ENCODE results near the gene F11R.

DNA sequence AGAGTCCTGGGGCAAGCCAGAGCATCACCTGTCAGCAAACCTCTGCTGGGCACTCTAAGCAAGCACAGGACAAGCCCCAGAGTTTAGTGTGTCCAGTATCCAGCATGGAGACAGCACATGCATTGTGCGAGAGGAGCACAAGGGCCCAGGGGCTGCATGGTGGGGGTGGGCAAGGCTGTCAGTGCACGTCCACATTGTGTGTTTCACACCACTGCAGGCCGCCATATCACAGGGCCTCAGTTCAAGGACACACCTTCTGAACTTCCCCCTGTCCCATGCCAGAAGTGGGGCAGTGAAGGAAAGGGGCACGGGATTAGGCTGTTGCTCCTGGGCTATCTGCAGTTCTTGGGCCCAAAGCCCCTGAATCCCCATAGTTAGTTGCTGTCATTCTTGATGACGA is 18.6 kb upstream of the F11R start:
- TF ChIP-seq, protein P1, sequence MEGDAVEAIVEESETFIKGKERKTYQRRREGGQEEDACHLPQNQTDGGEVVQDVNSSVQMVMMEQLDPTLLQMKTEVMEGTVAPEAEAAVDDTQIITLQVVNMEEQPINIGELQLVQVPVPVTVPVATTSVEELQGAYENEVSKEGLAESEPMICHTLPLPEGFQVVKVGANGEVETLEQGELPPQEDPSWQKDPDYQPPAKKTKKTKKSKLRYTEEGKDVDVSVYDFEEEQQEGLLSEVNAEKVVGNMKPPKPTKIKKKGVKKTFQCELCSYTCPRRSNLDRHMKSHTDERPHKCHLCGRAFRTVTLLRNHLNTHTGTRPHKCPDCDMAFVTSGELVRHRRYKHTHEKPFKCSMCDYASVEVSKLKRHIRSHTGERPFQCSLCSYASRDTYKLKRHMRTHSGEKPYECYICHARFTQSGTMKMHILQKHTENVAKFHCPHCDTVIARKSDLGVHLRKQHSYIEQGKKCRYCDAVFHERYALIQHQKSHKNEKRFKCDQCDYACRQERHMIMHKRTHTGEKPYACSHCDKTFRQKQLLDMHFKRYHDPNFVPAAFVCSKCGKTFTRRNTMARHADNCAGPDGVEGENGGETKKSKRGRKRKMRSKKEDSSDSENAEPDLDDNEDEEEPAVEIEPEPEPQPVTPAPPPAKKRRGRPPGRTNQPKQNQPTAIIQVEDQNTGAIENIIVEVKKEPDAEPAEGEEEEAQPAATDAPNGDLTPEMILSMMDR (IDR thresholded peaks at IDR 0.05), result no peak
- no peak for TF ChIP-seq EP300 (IDR thresholded peaks at IDR 0.05)
